H9 (cell line): ENCODE results near the gene PLS1. TPM values are rescaled to one million over a fixed set of nuclear protein-coding genes. Genes with fewer than 3 reads are reported as not detected.

Experiments
- DNase-seq: peaks from one replicate; pipeline ENCODE4 v3.0.0-alpha.2; 2017
- H2AFZ ChIP-seq: one replicate; pipeline ENCODE4 v1.6.1; 2013; ENCODE audit warnings: mild to moderate bottlenecking, low read length, control low read depth, moderate library complexity
- H2AK5ac ChIP-seq: 2 replicates; pipeline ENCODE4 v1.6.1; 2013; ENCODE audit warnings: low read length, control low read depth, mixed read lengths; ENCODE audit not compliant: insufficient read length
- H2BK120ac ChIP-seq: one replicate; pipeline ENCODE4 v1.6.1; 2013; ENCODE audit warnings: low read depth, mild to moderate bottlenecking, low read length, control low read depth, inconsistent platforms; ENCODE audit not compliant: poor library complexity, severe bottlenecking
- H2BK12ac ChIP-seq: 2 replicates; pipeline ENCODE4 v1.6.1; 2013; ENCODE audit warnings: low read length, control low read depth, mixed read lengths, low read depth; ENCODE audit not compliant: insufficient read length
- H2BK15ac ChIP-seq: 2 replicates; pipeline ENCODE4 v1.6.1; 2013; ENCODE audit warnings: low read depth, low read length, control low read depth
- H2BK20ac ChIP-seq: one replicate; pipeline ENCODE4 v1.6.1; 2013; ENCODE audit warnings: low read depth, mild to moderate bottlenecking, low read length, control low read depth, inconsistent platforms; ENCODE audit not compliant: poor library complexity, severe bottlenecking
- H2BK5ac ChIP-seq: 2 replicates; pipeline ENCODE4 v1.6.1; 2013; ENCODE audit warnings: low read length, control low read depth, mixed read lengths; ENCODE audit not compliant: insufficient read length
- H3K14ac ChIP-seq: 2 replicates; pipeline ENCODE4 v1.6.1; 2013; ENCODE audit warnings: low read length, control low read depth; ENCODE audit not compliant: insufficient read depth
- H3K18ac ChIP-seq: 2 replicates; pipeline ENCODE4 v1.6.1; 2013; ENCODE audit warnings: low read depth, mild to moderate bottlenecking, mixed read lengths, low read length, control low read depth; ENCODE audit not compliant: insufficient read length
- H3K23ac ChIP-seq: 2 replicates; pipeline ENCODE4 v1.6.1; 2013; ENCODE audit warnings: low read length, control low read depth, mixed read lengths, low read depth; ENCODE audit not compliant: insufficient read length
- H3K23me2 ChIP-seq: 2 replicates; pipeline ENCODE4 v1.6.1; 2013; ENCODE audit warnings: low read depth, mild to moderate bottlenecking, mixed read lengths, low read length, control low read depth; ENCODE audit not compliant: insufficient read length, poor library complexity, severe bottlenecking
- H3K27ac ChIP-seq: 2 replicates; pipeline ENCODE4 v1.5.1; 2013; ENCODE audit warnings: low read length, control low read depth, mixed read lengths, low read depth; ENCODE audit not compliant: insufficient read length
- H3K27me3 ChIP-seq: 2 replicates; pipeline ENCODE4 v1.6.1; 2013; ENCODE audit warnings: low read length, control low read depth, inconsistent platforms; ENCODE audit not compliant: insufficient read depth
- H3K4ac ChIP-seq: 2 replicates; pipeline ENCODE4 v1.6.1; 2013; ENCODE audit warnings: low read depth, mild to moderate bottlenecking, control low read depth, inconsistent platforms, low read length, moderate library complexity
- H3K4me1 ChIP-seq: 2 replicates; pipeline ENCODE4 v1.6.1; 2013; ENCODE audit warnings: low read length, control low read depth, inconsistent platforms; ENCODE audit not compliant: insufficient read depth
- H3K4me2 ChIP-seq: 2 replicates; pipeline ENCODE4 v1.6.1; 2013; ENCODE audit warnings: low read length, control low read depth, mixed read lengths; ENCODE audit not compliant: insufficient read length, insufficient read depth
- H3K56ac ChIP-seq: 2 replicates; pipeline ENCODE4 v1.6.1; 2013; ENCODE audit warnings: low read depth, mild to moderate bottlenecking, mixed read lengths, low read length, control low read depth; ENCODE audit not compliant: insufficient read length
- H3K79me1 ChIP-seq: 2 replicates; pipeline ENCODE4 v1.6.1; 2013; ENCODE audit warnings: low read depth, mild to moderate bottlenecking, moderate library complexity, low read length, control low read depth, inconsistent platforms; ENCODE audit not compliant: insufficient read depth, poor library complexity, severe bottlenecking
- H3K79me2 ChIP-seq: 2 replicates; pipeline ENCODE4 v1.6.1; 2013; ENCODE audit warnings: low read length, control low read depth, inconsistent platforms; ENCODE audit not compliant: insufficient read depth
- H3K9ac ChIP-seq: 2 replicates; pipeline ENCODE4 v1.6.1; 2013; ENCODE audit warnings: low read length, control low read depth, mixed read lengths; ENCODE audit not compliant: insufficient read length; ENCODE audit errors: extremely low read depth
- H3K9me3 ChIP-seq: one replicate; pipeline ENCODE4 v1.6.1; 2013; ENCODE audit warnings: low read depth, low read length, inconsistent platforms; ENCODE audit not compliant: control insufficient read depth
- H3T11ph ChIP-seq: one replicate; pipeline ENCODE4 v1.6.1; 2013; ENCODE audit warnings: mild to moderate bottlenecking, low read length, control low read depth, inconsistent platforms
- H4K20me1 ChIP-seq: one replicate; pipeline ENCODE4 v1.6.1; 2013; ENCODE audit not compliant: control insufficient read depth, insufficient read length, insufficient read depth
- H4K5ac ChIP-seq: 2 replicates; pipeline ENCODE4 v1.6.1; 2013; ENCODE audit warnings: low read depth, mild to moderate bottlenecking, mixed read lengths, low read length, control low read depth; ENCODE audit not compliant: insufficient read length
- H4K8ac ChIP-seq: replicated peaks from 2 replicates; pipeline ENCODE4 v1.6.1; 2013; ENCODE audit warnings: low read length, control low read depth, mixed read lengths, low read depth; ENCODE audit not compliant: insufficient read length
- H4K91ac ChIP-seq: 2 replicates; pipeline ENCODE4 v1.6.1; 2013; ENCODE audit warnings: low read depth, mild to moderate bottlenecking, moderate library complexity, mixed read lengths, low read length, control low read depth; ENCODE audit not compliant: insufficient read length
- H3K27ac Mint-ChIP-seq, 3 experiments: 2 replicates in 2 of 3; 3 replicates in 1 of 3; pipeline ENCODE4 v1.8.0; 2020 to 2021; ENCODE audit warnings: mixed read lengths in 3 of 3, mild to moderate bottlenecking in 1 of 3, moderate library complexity in 1 of 3
- H3K27me3 Mint-ChIP-seq: 2 replicates; pipeline ENCODE4 v1.8.0; 2021; ENCODE audit warnings: low read depth, mild to moderate bottlenecking, moderate library complexity, mixed read lengths
- H3K36me3 Mint-ChIP-seq, 3 experiments: 2 replicates in 2 of 3; 3 replicates in 1 of 3; pipeline ENCODE4 v1.8.0; 2020 to 2021; ENCODE audit warnings: low read depth in 3 of 3, mixed read lengths in 3 of 3; ENCODE audit not compliant: insufficient read depth in 1 of 3
- H3K4me1 Mint-ChIP-seq, 2 experiments: 2 replicates each; pipeline ENCODE4 v1.8.0; 2020; ENCODE audit warnings: mixed read lengths in 2 of 2
- H3K4me3 Mint-ChIP-seq, 2 experiments: 2 replicates in 1 of 2; 3 replicates in 1 of 2; pipeline ENCODE4 v1.8.0; 2020 to 2021; ENCODE audit warnings: mild to moderate bottlenecking in 2 of 2, mixed read lengths in 2 of 2, moderate library complexity in 1 of 2
- H3K9me3 Mint-ChIP-seq, 2 experiments: 2 replicates in 1 of 2; 3 replicates in 1 of 2; pipeline ENCODE4 v1.8.0; 2020; ENCODE audit warnings: mild to moderate bottlenecking in 2 of 2, mixed read lengths in 2 of 2, moderate library complexity in 1 of 2
- CTCF ChIP-seq: fragments of 200-600 bp; sonication (generic); conservative IDR thresholded peaks from 3 replicates; pipeline ENCODE4 v1.8.0; 2021; ENCODE audit warnings: antibody characterized with exemption, mild to moderate bottlenecking
- WGBS: extraction: QIAGEN DNeasy Blood & Tissue Kit; methylation state at CpG from one replicate; pipeline ENCODE4 v1.1.7; 2013; ENCODE audit warnings: missing lambda C conversion rate, low lambda C conversion rate, mixed read lengths; ENCODE audit not compliant: insufficient read length; ENCODE audit errors: extremely low coverage; 5-methylcytosine and 5-hydroxymethylcytosine counted together
- total RNA-seq: library from RNA; stranded (reverse); gene quantifications from 2 replicates; pipeline ENCODE4 v1.2.1, GENCODE V29; 2021

PLS1 gene
- total RNA-seq, 1 experiment from 2014 or later = 20.4 TPM

DNA sequence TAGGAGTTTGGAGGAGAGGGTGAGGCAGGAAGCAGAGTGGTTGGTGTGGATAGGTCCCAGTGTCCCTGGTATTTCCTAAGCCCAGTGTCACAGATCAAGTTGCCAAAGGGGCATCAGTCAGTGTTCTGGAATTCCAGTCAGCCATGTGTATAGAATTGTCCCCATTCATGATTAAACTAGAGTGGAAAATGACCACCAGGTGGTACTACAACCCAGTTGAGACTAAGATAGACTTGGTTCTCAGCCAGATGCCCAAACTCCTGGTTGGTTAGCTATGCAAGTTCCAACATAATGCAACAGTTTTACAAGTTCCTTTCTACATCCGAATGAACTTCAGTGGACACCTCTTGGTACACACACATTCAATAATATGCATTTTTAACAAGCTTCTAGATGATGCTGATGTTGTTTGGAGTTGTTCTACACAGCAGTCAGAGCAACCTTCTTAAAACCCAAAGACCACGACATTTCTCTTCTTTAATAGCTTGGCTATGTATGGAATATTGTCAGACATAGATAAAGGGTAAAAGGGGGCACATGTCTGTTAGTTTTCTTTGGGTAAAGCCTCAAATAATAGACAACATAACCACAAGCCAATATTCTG, 9.3 kb upstream of the PLS1 start:
- Histone ChIP-seq H4K20me1 (no peaks in the 10 kb centered on the region), H3K56ac (no peak overlapping the region), H3K4me1 (no peaks in the 10 kb centered on the region), H3K23ac (no peak overlapping the region), H3T11ph (no peak overlapping the region), H3K9me3 (no peaks in the 10 kb centered on the region), H3K18ac (no peak overlapping the region), H3K23me2 (no peaks in the 10 kb centered on the region), H3K4ac (no peak overlapping the region), H2BK12ac (no peak overlapping the region), H3K4me2 (no peak overlapping the region), H3K79me2 (no peaks in the 10 kb centered on the region), H3K9ac (no peak overlapping the region), H4K91ac (no peak overlapping the region), H4K8ac (no peak overlapping the region), H3K27me3 (no peaks in the 10 kb centered on the region), H2AK5ac (no peak overlapping the region), H2AFZ (no peak overlapping the region), H2BK20ac (no peak overlapping the region), H3K79me1 (no peaks in the 10 kb centered on the region), H2BK120ac (no peak overlapping the region), H2BK5ac (no peak overlapping the region), H3K14ac (no peak overlapping the region), H4K5ac (no peak overlapping the region), H2BK15ac (no peak overlapping the region), H3K27ac (no peak overlapping the region)
- Mint-ChIP-seq H3K4me3 (no peak overlapping the region), H3K4me1 (peaks cover 0 to 2% of the 10 kb centered on the region in 2 experiments; a peak in 2 of 4 replicates), H3K9me3 (no peaks in the 10 kb centered on the region), H3K36me3 (no peaks in the 10 kb centered on the region), H3K27ac (peak overlapping the region in 1 of 3 experiments; percentile 72; a peak in 1 of 7 replicates), H3K27me3 (peaks cover 2% of the 10 kb centered on the region)
- DNase-seq = peak; percentile 43
- no CpG with 5 or more reads among the region's 2 CpGs for WGBS
- peak; percentile 75 for TF ChIP-seq CTCF
